NCI-H345 treated with DMSO at 0.1 percent for 48 hours (cell line): ENCODE data around the gene OR6P1.

ENCODE experiments used
- DNase-seq: peaks from one replicate; lab custom pipeline; 2025; ENCODE audit not compliant: unreplicated experiment; lab: John Stamatoyannopoulos, UW

The OR6P1 gene

GRCh38 chr1:158520021-158520420 lies 50.4 kb downstream of the OR6P1 start:
- no peak for DNase-seq

- DNase-seq: no peak
Measured at GRCh38 chr1:158516966-158517365, 53.4 kb downstream of the OR6P1 start.
